ENCODE data around the gene OR4D1.

The OR4D1 gene

DNA sequence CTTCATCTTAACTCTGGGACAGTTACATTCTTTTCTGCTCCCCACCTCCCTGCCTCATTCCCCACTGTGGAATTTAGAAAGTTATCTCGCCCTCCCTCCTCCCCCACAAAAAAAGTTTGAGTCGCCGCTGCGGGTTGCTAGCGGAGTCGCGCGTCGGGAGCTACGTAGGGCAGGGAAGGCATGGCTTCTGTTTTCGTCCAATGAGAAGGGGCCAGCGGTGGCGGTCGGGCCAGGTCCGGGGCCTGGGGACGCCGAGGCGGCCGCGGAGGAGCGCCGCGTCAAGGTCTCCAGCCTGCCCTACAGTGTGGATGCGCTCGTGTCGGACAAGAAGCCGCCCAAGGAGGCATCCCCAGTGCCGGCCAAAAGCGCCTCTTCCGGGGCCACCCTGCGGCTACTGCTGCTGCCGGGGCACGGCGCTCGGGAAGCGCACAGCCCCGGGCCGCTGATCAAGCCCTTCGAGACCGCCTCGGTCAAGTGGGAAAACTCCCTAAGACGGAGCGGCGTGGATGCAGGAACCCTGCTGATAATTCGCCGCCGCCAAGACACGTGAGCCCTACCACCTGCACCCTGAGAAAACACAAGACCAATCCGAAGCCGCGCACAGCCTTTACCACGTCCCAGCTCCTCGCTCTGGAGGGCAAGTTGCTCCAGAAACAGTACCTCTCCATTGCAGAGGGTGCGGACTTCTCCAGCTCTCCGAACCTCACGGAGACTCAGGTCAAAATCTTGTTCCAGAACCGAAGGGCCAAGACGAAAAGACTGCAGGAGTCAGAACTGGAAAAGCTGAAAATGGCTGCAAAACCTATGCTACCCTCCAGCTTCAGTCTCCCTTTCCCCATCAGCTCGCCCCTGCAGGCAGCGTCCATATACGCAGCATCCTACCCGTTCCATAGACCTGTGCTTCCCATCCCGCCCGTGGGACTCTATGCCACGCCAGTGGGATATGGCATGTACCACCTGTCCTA, 8.9 kb downstream of the OR4D1 start:
- Histone ChIP-seq H3K18ac (ENCODE audit: low read depth in 1 of 2, low read length in 2 of 2) (no peak overlapping the region), H3K4me2 (ENCODE audit: low read length, poor library complexity, severe bottlenecking) (peak overlapping the region; percentile 31), H3K4me1 (ENCODE audit: control insufficient read depth, insufficient read depth, low read depth, low read length) (peaks cover 7% of the 10 kb centered on the region), H3K23ac (ENCODE audit: low read length in 2 of 2) (no peak overlapping the region), H2AFZ (ENCODE audit: low read depth, low read length) (no peak overlapping the region), H2AK5ac (ENCODE audit: low read length, severe bottlenecking) (no peak overlapping the region), H2BK5ac (ENCODE audit: low read depth, low read length, poor library complexity, severe bottlenecking) (no peak overlapping the region), H3K9ac (ENCODE audit: low read length) (no peak overlapping the region), H2BK120ac (ENCODE audit: low read depth, low read length) (no peak overlapping the region), H3K79me1 (replicated peaks; ENCODE audit: low read length, poor library complexity, severe bottlenecking) (no peaks in the 10 kb centered on the region), H3K4ac (ENCODE audit: low read depth in 1 of 2, low read length in 2 of 2) (no peak overlapping the region), H3K14ac (ENCODE audit: low read length in 2 of 2) (no peak overlapping the region), H4K8ac (ENCODE audit: low read length) (no peak overlapping the region), H2BK12ac (ENCODE audit: low read length in 2 of 2) (no peak overlapping the region), H3K27me3 (ENCODE audit: control insufficient read depth in 1 of 2, insufficient read depth in 1 of 2, low read length in 2 of 2) (peaks cover 52 to 82% of the 10 kb centered on the region in 2 experiments), H3K27ac (ENCODE audit: low read length, poor library complexity, severe bottlenecking) (no peak overlapping the region), H4K91ac (ENCODE audit: low read length) (no peak overlapping the region), H3K36me3 (ENCODE audit: control insufficient read depth in 1 of 2, insufficient read depth in 2 of 2, low read depth in 1 of 2, low read length in 2 of 2) (no peaks in the 10 kb centered on the region), H3K9me3 (ENCODE audit: control insufficient read depth, low read length) (no peaks in the 10 kb centered on the region), H3K4me3 (ENCODE audit: insufficient read depth in 1 of 2, low read depth in 1 of 2, low read length in 2 of 2) (peak overlapping the region in 1 of 2 experiments; percentile 50), H2BK15ac (ENCODE audit: low read depth, poor library complexity, severe bottlenecking) (no peak overlapping the region)
- DNase-seq, result peak; percentile 3
- WGBS, result 1% methylated on average over 65 of the region's 65 CpGs

DNA sequence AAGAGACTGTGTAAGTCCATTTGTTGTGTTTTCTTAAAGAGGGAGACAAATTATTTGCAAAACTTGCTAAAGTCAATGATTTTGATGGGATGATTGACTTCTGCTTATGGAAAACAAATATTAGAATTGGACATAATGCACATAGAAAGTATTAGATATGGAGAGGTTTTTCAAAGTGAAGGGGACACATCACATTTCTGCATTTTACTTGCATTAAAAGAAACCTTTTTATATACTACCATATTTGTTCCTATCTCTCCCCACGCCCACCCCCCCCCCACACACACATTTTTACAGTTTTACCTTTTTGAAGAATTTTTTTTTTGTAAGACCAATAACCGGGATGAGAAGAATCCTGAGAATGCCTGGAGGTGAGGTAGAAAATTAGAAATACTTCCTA, 10.0 kb downstream of the OR4D1 start:
- H2BK5ac ChIP-seq (ENCODE audit: low read depth, low read length, poor library complexity, severe bottlenecking), result no peak overlapping the region
- H3K23ac ChIP-seq (ENCODE audit: low read length in 2 of 2), result no peak overlapping the region
- H2AFZ ChIP-seq (ENCODE audit: low read depth, low read length), result no peak overlapping the region
- no peak overlapping the region for H3K4me2 ChIP-seq (ENCODE audit: low read length, poor library complexity, severe bottlenecking)
- H4K91ac ChIP-seq (ENCODE audit: low read length), result no peak overlapping the region
- H2BK120ac ChIP-seq (ENCODE audit: low read depth, low read length), result no peak overlapping the region
- H3K18ac ChIP-seq (ENCODE audit: low read depth in 1 of 2, low read length in 2 of 2), result no peak overlapping the region
- no CpG with 5 or more reads among the region's 2 CpGs for WGBS
- H3K27ac ChIP-seq (ENCODE audit: low read length, poor library complexity, severe bottlenecking), result no peak overlapping the region
- H3K4me1 ChIP-seq (ENCODE audit: control insufficient read depth, insufficient read depth, low read depth, low read length), result peaks cover 7% of the 10 kb centered on the region
- peaks cover 46 to 84% of the 10 kb centered on the region in 2 experiments for H3K27me3 ChIP-seq (ENCODE audit: control insufficient read depth in 1 of 2, insufficient read depth in 1 of 2, low read length in 2 of 2)
- H3K4ac ChIP-seq (ENCODE audit: low read depth in 1 of 2, low read length in 2 of 2), result no peak overlapping the region
- H2BK12ac ChIP-seq (ENCODE audit: low read length in 2 of 2), result no peak overlapping the region
- no peaks in the 10 kb centered on the region for H3K9me3 ChIP-seq (ENCODE audit: control insufficient read depth, low read length)
- no peak overlapping the region for H3K9ac ChIP-seq (ENCODE audit: low read length)
- no peaks in the 10 kb centered on the region for H3K36me3 ChIP-seq (ENCODE audit: control insufficient read depth in 1 of 2, insufficient read depth in 2 of 2, low read depth in 1 of 2, low read length in 2 of 2)
- H3K79me1 ChIP-seq (replicated peaks; ENCODE audit: low read length, poor library complexity, severe bottlenecking), result no peaks in the 10 kb centered on the region
- no peak overlapping the region for H2AK5ac ChIP-seq (ENCODE audit: low read length, severe bottlenecking)
- no peak for DNase-seq
- no peak overlapping the region for H2BK15ac ChIP-seq (ENCODE audit: low read depth, poor library complexity, severe bottlenecking)
- H3K14ac ChIP-seq (ENCODE audit: low read length in 2 of 2), result no peak overlapping the region
- H3K4me3 ChIP-seq (ENCODE audit: insufficient read depth in 1 of 2, low read depth in 1 of 2, low read length in 2 of 2), result no peak overlapping the region
- no peak overlapping the region for H4K8ac ChIP-seq (ENCODE audit: low read length)

DNA sequence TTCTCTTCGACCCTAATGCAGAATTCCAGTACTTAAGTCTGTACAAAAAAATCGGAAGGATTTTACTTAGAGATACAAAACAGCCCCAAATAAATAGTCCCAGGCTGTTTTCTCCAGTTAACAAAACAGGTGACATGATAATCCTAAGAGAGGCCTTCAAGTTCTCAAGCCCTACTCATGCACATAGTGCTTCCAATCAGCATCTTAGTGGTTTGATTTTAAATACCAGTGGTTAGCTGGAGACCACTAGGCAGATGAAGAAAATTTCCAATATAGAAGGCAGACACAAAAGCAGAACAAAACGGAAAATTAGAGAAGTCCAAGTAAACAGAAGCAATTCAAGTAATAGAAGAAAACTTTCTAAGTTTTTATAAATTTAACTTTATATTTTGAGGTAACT, 13.4 kb downstream of the OR4D1 start:
- H2BK12ac ChIP-seq (ENCODE audit: low read length in 2 of 2), result no peak overlapping the region
- H3K9me3 ChIP-seq (ENCODE audit: control insufficient read depth, low read length), result no peaks in the 10 kb centered on the region
- H3K36me3 ChIP-seq (ENCODE audit: control insufficient read depth in 1 of 2, insufficient read depth in 2 of 2, low read depth in 1 of 2, low read length in 2 of 2), result no peaks in the 10 kb centered on the region
- no peaks in the 10 kb centered on the region for H3K79me1 ChIP-seq (replicated peaks; ENCODE audit: low read length, poor library complexity, severe bottlenecking)
- H2AK5ac ChIP-seq (ENCODE audit: low read length, severe bottlenecking), result no peak overlapping the region
- H2BK15ac ChIP-seq (ENCODE audit: low read depth, poor library complexity, severe bottlenecking), result no peak overlapping the region
- DNase-seq, result no peak
- no peak overlapping the region for H3K14ac ChIP-seq (ENCODE audit: low read length in 2 of 2)
- no peak overlapping the region for H3K4ac ChIP-seq (ENCODE audit: low read depth in 1 of 2, low read length in 2 of 2)
- H2BK120ac ChIP-seq (ENCODE audit: low read depth, low read length), result no peak overlapping the region
- no peak overlapping the region for H3K18ac ChIP-seq (ENCODE audit: low read depth in 1 of 2, low read length in 2 of 2)
- 69% methylated on average over 2 of the region's 3 CpGs for WGBS
- H3K23ac ChIP-seq (ENCODE audit: low read length in 2 of 2), result no peak overlapping the region
- no peak overlapping the region for H3K27ac ChIP-seq (ENCODE audit: low read length, poor library complexity, severe bottlenecking)
- no peak overlapping the region for H2AFZ ChIP-seq (ENCODE audit: low read depth, low read length)
- peaks cover 7% of the 10 kb centered on the region for H3K4me1 ChIP-seq (ENCODE audit: control insufficient read depth, insufficient read depth, low read depth, low read length)
- H2BK5ac ChIP-seq (ENCODE audit: low read depth, low read length, poor library complexity, severe bottlenecking), result no peak overlapping the region
- peaks cover 34 to 70% of the 10 kb centered on the region in 2 experiments for H3K27me3 ChIP-seq (ENCODE audit: control insufficient read depth in 1 of 2, insufficient read depth in 1 of 2, low read length in 2 of 2)
- no peak overlapping the region for H4K8ac ChIP-seq (ENCODE audit: low read length)
- H3K4me3 ChIP-seq (ENCODE audit: insufficient read depth in 1 of 2, low read depth in 1 of 2, low read length in 2 of 2), result no peak overlapping the region
- no peak overlapping the region for H3K4me2 ChIP-seq (ENCODE audit: low read length, poor library complexity, severe bottlenecking)
- H4K91ac ChIP-seq (ENCODE audit: low read length), result no peak overlapping the region
- no peak overlapping the region for H3K9ac ChIP-seq (ENCODE audit: low read length)

DNA sequence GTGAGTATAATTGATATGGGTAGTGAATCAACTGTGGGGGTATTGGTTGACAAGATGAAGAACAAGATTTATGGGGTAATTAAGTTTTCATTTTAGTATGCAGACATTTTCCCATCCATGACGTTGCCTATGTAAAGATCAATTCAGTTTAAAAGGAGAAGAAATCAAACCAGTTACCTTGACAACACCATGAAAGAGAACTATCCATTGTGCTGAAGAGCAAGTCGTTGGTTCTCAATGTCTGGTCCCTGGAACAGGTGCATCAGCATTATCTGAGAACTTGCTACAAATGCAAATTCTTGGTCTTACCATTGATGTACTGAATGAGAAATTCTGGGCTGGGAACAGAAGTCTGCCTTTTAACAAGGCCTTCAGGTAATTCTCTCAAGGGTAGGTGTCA, 17.8 kb downstream of the OR4D1 start:
- H3K14ac ChIP-seq (ENCODE audit: low read length in 2 of 2), result no peak overlapping the region
- H2AK5ac ChIP-seq (ENCODE audit: low read length, severe bottlenecking), result no peak overlapping the region
- no peak overlapping the region for H2AFZ ChIP-seq (ENCODE audit: low read depth, low read length)
- H3K4me3 ChIP-seq (ENCODE audit: insufficient read depth in 1 of 2, low read depth in 1 of 2, low read length in 2 of 2), result no peak overlapping the region
- H3K79me1 ChIP-seq (replicated peaks; ENCODE audit: low read length, poor library complexity, severe bottlenecking), result no peaks in the 10 kb centered on the region
- no peak overlapping the region for H4K8ac ChIP-seq (ENCODE audit: low read length)
- H3K9me3 ChIP-seq (ENCODE audit: control insufficient read depth, low read length), result no peaks in the 10 kb centered on the region
- no peak overlapping the region for H2BK15ac ChIP-seq (ENCODE audit: low read depth, poor library complexity, severe bottlenecking)
- H3K27ac ChIP-seq (ENCODE audit: low read length, poor library complexity, severe bottlenecking), result no peak overlapping the region
- no peaks in the 10 kb centered on the region for H3K36me3 ChIP-seq (ENCODE audit: control insufficient read depth in 1 of 2, insufficient read depth in 2 of 2, low read depth in 1 of 2, low read length in 2 of 2)
- WGBS, result 21% methylated on average over 2 of the region's 2 CpGs
- no peaks in the 10 kb centered on the region for H3K4me1 ChIP-seq (ENCODE audit: control insufficient read depth, insufficient read depth, low read depth, low read length)
- peaks cover 34 to 57% of the 10 kb centered on the region in 2 experiments for H3K27me3 ChIP-seq (ENCODE audit: control insufficient read depth in 1 of 2, insufficient read depth in 1 of 2, low read length in 2 of 2)
- no peak for DNase-seq
- H3K4ac ChIP-seq (ENCODE audit: low read depth in 1 of 2, low read length in 2 of 2), result no peak overlapping the region
- no peak overlapping the region for H3K23ac ChIP-seq (ENCODE audit: low read length in 2 of 2)
- H2BK12ac ChIP-seq (ENCODE audit: low read length in 2 of 2), result no peak overlapping the region
- H3K18ac ChIP-seq (ENCODE audit: low read depth in 1 of 2, low read length in 2 of 2), result no peak overlapping the region
- H4K91ac ChIP-seq (ENCODE audit: low read length), result no peak overlapping the region
- H2BK5ac ChIP-seq (ENCODE audit: low read depth, low read length, poor library complexity, severe bottlenecking), result no peak overlapping the region
- H3K4me2 ChIP-seq (ENCODE audit: low read length, poor library complexity, severe bottlenecking), result no peak overlapping the region
- no peak overlapping the region for H3K9ac ChIP-seq (ENCODE audit: low read length)
- no peak overlapping the region for H2BK120ac ChIP-seq (ENCODE audit: low read depth, low read length)

All from mesenchymal stem cell (in vitro differentiated cells and primary cell).